NCI-H82 (cell line): Measurements from ENCODE around the gene RIMS3.
A peak's percentile ranks its signal among the peaks of the same experiment; 100 is the strongest.

ENCODE experiments used
- DNase-seq: peaks from one replicate; lab custom pipeline; 2025; lab: John Stamatoyannopoulos, UW

The RIMS3 gene

DNA sequence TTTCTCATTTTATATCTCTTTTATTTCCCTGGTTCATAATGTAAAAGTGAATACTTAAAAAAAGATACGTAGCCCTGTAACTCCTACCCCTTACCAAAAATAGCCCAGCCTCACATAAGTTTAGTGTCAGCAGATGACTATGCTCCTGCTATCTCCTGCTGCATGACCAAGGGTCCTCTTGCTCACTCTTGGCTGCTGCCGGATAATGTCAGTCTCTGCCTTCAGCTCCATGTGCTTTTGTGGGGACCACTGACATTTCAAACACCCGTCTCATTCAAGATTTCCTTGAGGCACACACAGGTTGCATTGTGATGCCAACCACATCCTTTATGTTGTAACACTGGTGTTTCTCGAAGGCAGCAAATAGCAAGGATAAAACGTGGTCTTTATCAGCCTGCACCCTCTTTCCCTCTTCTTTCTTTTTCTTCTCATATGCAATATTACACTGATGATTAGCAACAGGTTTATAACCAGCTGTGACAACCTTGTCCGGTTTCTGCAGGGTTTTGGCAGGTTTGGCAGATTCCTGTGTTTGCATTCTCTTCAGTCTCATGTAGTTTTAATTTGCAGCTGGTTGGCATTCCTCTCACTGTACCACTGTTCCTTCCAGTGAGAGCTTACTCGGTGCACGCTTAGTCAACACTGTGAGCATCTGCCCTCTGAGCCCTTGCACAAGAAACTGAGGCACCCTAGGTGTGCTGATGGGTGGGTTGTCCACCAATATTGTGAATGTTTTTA is 71.9 kb downstream of the RIMS3 start:
- DNase-seq = no peak

DNA sequence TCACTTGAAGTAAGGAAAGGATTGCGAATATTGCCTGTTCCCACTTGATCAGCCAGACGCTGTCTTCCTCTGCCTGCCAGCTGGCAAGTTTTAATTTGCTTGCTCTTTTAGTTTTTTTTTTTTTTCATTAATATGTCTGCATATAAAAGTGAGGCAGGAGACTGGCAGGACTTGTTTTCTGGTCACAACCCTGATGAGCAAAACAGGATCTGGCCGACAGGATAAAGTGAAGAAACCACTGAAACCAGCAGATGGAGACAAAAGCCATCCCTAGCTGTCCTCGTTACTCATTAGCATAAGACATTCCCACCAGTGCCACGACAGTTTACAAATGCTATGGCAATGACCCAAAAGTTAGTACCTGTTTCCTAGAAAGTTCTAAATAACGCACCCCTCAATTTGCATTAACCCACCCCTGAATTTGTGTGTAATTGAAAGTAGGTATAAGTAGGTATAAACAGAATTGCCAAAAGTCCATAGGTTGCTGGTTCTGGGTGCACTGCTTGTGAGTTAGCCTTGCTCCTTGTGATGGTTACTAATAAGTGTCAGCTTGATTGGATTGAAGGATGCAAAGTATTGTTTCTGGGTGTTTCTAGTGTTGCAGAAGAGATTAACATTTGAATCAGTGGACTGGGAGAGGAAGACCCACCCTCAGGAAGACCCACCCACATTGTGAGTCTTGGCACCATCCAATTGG is 73.2 kb downstream of the RIMS3 start:
- peak; percentile 57 for DNase-seq

DNA sequence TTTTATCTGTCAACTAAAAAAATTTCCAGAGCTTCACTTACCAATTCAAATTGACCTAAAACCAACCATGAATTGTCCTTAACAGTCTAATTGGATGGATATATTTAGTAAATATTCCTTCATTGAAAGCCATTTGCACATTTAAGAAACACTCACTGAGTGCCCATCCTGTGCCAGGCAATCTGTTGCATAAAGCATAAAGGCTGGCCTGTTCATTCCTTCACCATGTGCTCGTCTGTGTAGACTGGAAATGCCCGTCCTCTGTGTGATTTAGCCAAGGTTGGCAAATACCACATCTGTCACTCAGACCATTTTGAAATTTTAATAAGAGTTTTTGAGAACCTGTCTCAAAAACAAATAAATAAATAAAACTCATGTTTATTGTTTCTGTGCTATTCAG is 76.9 kb downstream of the RIMS3 start:
- DNase-seq = no peak

DNA sequence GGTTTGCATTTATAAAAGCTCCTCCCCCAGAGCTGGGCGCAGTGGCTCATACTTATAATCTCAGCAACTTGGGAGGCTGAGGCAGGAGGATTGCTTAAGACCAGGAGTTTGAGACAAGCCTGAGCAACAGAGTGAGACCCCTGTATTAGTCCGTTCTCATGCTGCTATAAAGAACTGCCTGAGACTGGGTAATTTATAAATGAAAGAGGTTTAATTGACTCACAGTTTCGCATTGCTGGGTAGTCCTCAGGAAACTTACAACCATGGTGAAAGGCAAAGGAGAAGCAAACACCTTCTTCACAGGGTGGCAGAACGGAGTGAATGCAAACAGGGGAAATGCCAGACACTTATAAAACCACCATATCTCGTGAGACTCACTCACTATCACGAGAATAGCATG is 81.5 kb downstream of the RIMS3 start:
- no peak for DNase-seq

DNA sequence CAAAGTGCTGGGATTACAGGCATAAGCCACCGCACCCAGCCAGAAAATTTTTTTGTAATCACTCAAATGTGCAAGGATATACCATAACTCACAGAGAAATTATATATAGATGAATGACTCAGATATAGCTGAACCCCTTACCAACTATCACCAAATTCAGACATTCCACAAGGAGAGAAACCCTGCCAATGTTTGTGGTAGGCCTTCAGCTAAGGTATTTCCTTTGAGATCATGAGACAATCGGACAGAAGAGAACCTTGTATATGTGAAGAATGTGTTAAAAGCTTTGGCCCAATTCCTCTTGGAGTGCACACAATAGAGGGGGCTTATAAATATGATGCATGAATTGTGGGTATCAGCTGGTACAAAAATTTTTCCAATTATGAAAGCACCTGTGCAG is 83.4 kb downstream of the RIMS3 start:
- no peak for DNase-seq

DNA sequence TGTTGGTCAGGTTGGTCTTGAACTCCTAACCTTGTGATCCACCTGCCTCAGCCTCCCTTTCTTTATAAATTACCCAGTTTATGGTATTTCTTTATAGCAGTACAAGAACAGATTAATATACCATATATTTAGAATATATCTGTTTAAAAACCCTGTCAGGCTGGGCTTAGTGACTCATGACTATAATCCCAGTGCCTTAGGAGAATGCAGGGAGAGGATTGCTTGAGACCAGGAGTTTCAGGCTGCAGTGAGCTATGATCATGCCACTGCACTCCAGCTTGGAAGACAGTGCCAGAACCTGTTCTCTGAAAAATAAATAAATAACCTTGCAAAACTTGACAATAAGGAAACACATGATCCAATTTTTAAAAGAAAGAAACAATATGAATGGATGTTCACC is 90.1 kb downstream of the RIMS3 start:
- peak; percentile 19 for DNase-seq

DNA sequence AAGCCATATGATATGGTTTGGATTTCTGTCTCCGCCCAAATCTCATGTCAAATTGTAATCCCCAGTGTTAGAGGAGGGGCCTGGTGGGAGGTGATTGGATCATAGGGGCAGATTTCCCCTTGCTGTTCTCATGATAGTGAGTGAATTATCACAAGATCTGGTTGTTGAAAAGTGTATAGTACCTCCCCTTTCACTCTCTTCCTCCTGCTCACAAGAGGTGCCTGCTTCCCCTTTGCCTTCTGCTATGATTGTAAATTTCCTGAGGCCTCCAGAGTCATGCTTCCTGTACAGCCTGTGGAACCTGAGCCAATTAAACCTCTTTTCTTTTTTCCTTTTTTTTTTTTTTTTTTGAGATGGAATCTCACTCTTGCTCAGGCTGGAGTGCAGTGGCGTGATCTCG is 90.7 kb downstream of the RIMS3 start:
- DNase-seq = peak; percentile 60
